K562 (cell line): ENCODE results near the gene OAT. TPM values are rescaled to one million over a fixed set of nuclear protein-coding genes. Genes with fewer than 3 reads are reported as not detected.

Experiments
- CBFA2T3 ChIP-seq: fragments of 450-650 bp; IDR thresholded peaks from 2 replicates; pipeline ENCODE4 v1.6.1; 2017
- DPF2 ChIP-seq: fragments of 450-650 bp; IDR thresholded peaks from 2 replicates; pipeline ENCODE4 v1.6.1; 2016
- GTF2E2 ChIP-seq: fragments of 200-800 bp; sonication (Bioruptor generic); IDR thresholded peaks from 2 replicates; pipeline ENCODE4 v1.6.1; 2016; ENCODE audit warnings: missing genetic modification characterization, missing compliant biosample characterization
- HCFC1 ChIP-seq: IDR thresholded peaks from 2 replicates; pipeline ENCODE4 v1.6.1; 2012; ENCODE audit warnings: low read depth, low read length, improper control_type of control experiment
- LCOR ChIP-seq: sonication (generic); formaldehyde crosslinking; IDR thresholded peaks from 2 replicates; pipeline ENCODE4 v1.8.0; 2022; ENCODE audit warnings: mild to moderate bottlenecking, missing genetic modification reagents
- MAFK ChIP-seq: IDR thresholded peaks from 2 replicates; pipeline ENCODE4 v1.6.1; 2011; ENCODE audit warnings: low read length, improper control_type of control experiment
- MGA ChIP-seq: fragments of 450-650 bp; IDR thresholded peaks from 2 replicates; pipeline ENCODE4 v1.6.1; 2016; ENCODE audit warnings: mild to moderate bottlenecking, moderate library complexity
- MYBL2 ChIP-seq, 2 experiments: fragments of 450-650 bp in 1 of 2; sonication (generic) in 1 of 2; formaldehyde crosslinking in 1 of 2; IDR thresholded peaks; 2 replicates each; pipeline versions ENCODE4 v1.6.1 to v1.8.1; 2017 to 2022; ENCODE audit warnings: borderline replicate concordance in 1 of 2, inconsistent platforms in 1 of 2, low read depth in 1 of 2, mild to moderate bottlenecking in 1 of 2, missing genetic modification reagents in 1 of 2, moderate library complexity in 1 of 2
- PHTF2 ChIP-seq: fragments of 250-450 bp; sonication (Bioruptor Pico); IDR thresholded peaks from 2 replicates; pipeline ENCODE4 v1.5.0; 2021; ENCODE audit warnings: mild to moderate bottlenecking
- SRSF1 ChIP-seq: fragments of 200-400 bp; formaldehyde crosslinking; IDR thresholded peaks from 2 replicates; pipeline ENCODE4 v1.6.1; 2017; ENCODE audit warnings: mild to moderate bottlenecking, low read depth, low read length, moderate library complexity
- ZBTB12 ChIP-seq: fragments of 250-450 bp; sonication (Bioruptor Pico); IDR thresholded peaks from 2 replicates; pipeline ENCODE4 v1.4.0; 2020
- ZFX ChIP-seq: sonication (generic); formaldehyde crosslinking; IDR thresholded peaks from 2 replicates; pipeline ENCODE4 v1.8.0; 2022; ENCODE audit warnings: mild to moderate bottlenecking, missing genetic modification reagents, moderate library complexity
- ZHX1 ChIP-seq: fragments of 150-350 bp; conservative IDR thresholded peaks from 2 replicates; pipeline ENCODE4 v1.6.1; 2014; ENCODE audit warnings: low read length
- ZNF124 ChIP-seq: sonication (generic); formaldehyde crosslinking; IDR thresholded peaks from 2 replicates; pipeline ENCODE4 v1.8.1; 2022; ENCODE audit warnings: missing genetic modification reagents
- ZNF324 ChIP-seq: fragments of 250-450 bp; sonication (Bioruptor Pico); IDR thresholded peaks from 2 replicates; pipeline ENCODE4 v1.4.0; 2020; ENCODE audit warnings: mild to moderate bottlenecking
- polyA plus RNA-seq, 8 experiments: library from polyadenylated mRNA; depleted of rRNA in 4 of 8; stranded (reverse) in 5 of 8; unstranded in 3 of 8; fragments of >200 nt; fragmentation: Nextera tagmentation in 2 of 8; fragmentation: Illumina TruSeq in 1 of 8; extraction: Ambion mirVana in 2 of 8; extraction: Trizol in 1 of 8; gene quantifications; 2 replicates each; pipeline versions ENCODE4 v1.2.1 to v1.2.3, GENCODE V29; 2011 to 2014; ENCODE audit warnings: inconsistent platforms in 1 of 8, missing spikeins in 1 of 8
- total RNA-seq, 7 experiments: library from RNA; depleted of rRNA in 6 of 7; stranded (reverse); fragments of >200 nt in 6 of 7; fragmentation: Illumina TruSeq in 2 of 7; extraction: Trizol in 2 of 7; gene quantifications; 2 replicates each; pipeline versions ENCODE4 v1.2.1 to v1.2.3, GENCODE V29; 2011 to 2021; ENCODE audit warnings: low replicate concordance in 1 of 7

Gene OAT
- total and polyA plus RNA-seq, 9 of the 15 experiments (the other 6 are each of a cell fraction or from before 2014, with no cell fraction given) = 100 to 312 (median 163) TPM

- TF ChIP-seq GTF2E2 = no peak
- no peak for TF ChIP-seq ZHX1
- no peak for TF ChIP-seq LCOR (CRISPR knock-in tag)
- no peak for TF ChIP-seq ZBTB12 (CRISPR knock-in tag)
- no peak for TF ChIP-seq HCFC1
- peak; percentile 85 for TF ChIP-seq CBFA2T3
- TF ChIP-seq MAFK = peak; percentile 38; the same call in 1 of the 2 replicates
- no peak for TF ChIP-seq SRSF1
- TF ChIP-seq ZFX (CRISPR knock-in tag) = peak; percentile 30
- TF ChIP-seq MGA = no peak
- no peak for TF ChIP-seq MYBL2 (IDR thresholded peaks at IDR 0.05; ENCODE audit: low read depth)
- TF ChIP-seq MYBL2 (CRISPR knock-in tag; IDR thresholded peaks at IDR 0.05; ENCODE audit: borderline replicate concordance) = no peak
- TF ChIP-seq PHTF2 (CRISPR knock-in tag) = 0 out of 2 replicates have a peak, but pooled peaks have one; percentile 45
- no peak for TF ChIP-seq ZNF124 (CRISPR knock-in tag)
- no peak for TF ChIP-seq DPF2
- no peak for TF ChIP-seq ZNF324
Observed at GRCh38 chr10:124420254-124420653, 1.5 kb upstream of the OAT start (continued).
